Thoracic aorta (tissue), 2 donors: ENCODE data around the gene NDUFA9. TPM values are rescaled to one million over a fixed set of nuclear protein-coding genes. Genes with fewer than 3 reads are reported as not detected.

Experiments
- ATAC-seq: fragments of 150-250 bp; one replicate; pipeline ENCODE4 v1.8.0; 2017; ENCODE audit warnings: low read depth; ENCODE audit not compliant: insufficient number of reproducible peaks, low FRiP score
- DNase-seq: peaks from one replicate; pipeline ENCODE4 v3.0.0-alpha.2; 2020; ENCODE audit warnings: low spot score
- H3K27ac ChIP-seq, 2 donors: fragments of 200-600 bp; sonication (generic); 1 replicate in 1 of 2; 2 replicates in 1 of 2; pipeline ENCODE4 v1.5.1; 2016; ENCODE audit warnings: mild to moderate bottlenecking in 2 of 2, moderate library complexity in 2 of 2
- H3K27me3 ChIP-seq: fragments of 200-600 bp; sonication (generic); replicated peaks from 2 replicates; pipeline ENCODE4 v1.6.0; 2016; ENCODE audit warnings: mild to moderate bottlenecking; ENCODE audit not compliant: insufficient read depth
- H3K36me3 ChIP-seq: fragments of 200-600 bp; sonication (generic); one replicate; pipeline ENCODE4 v1.5.1; 2016
- H3K4me1 ChIP-seq, 2 donors: fragments of 200-600 bp; sonication (generic); 1 replicate in 1 of 2; 2 replicates in 1 of 2; pipeline versions ENCODE4 v1.5.1 to v1.6.0; 2016; ENCODE audit warnings: low read depth in 2 of 2, mild to moderate bottlenecking in 1 of 2; ENCODE audit not compliant: control insufficient read depth in 1 of 2
- H3K4me3 ChIP-seq: fragments of 200-600 bp; sonication (generic); 2 replicates; pipeline ENCODE4 v1.5.1; 2016; ENCODE audit warnings: mild to moderate bottlenecking
- H3K9me3 ChIP-seq: fragments of 200-600 bp; sonication (generic); 2 replicates; pipeline ENCODE4 v1.5.1; 2016
- CTCF ChIP-seq: fragments of 200-600 bp; sonication (generic); IDR thresholded peaks from one replicate; pipeline ENCODE4 v1.5.1; 2019; ENCODE audit warnings: antibody characterized with exemption
- total RNA-seq, 2 donors: library from RNA; depleted of rRNA; stranded (reverse); fragments of >200 nt; gene quantifications; one replicate each; pipeline versions ENCODE4 v1.1.0 to v1.2.3, GENCODE V29; 2016

Gene NDUFA9
- 10 to 100 TPM; 41.2 to 54.9 TPM for total RNA-seq

- Histone ChIP-seq H3K36me3 (no peaks in the 10 kb centered on the region), H3K27me3 (no peaks in the 10 kb centered on the region), H3K9me3 (no peaks in the 10 kb centered on the region), H3K4me1 (peaks cover 14 to 26% of the 10 kb centered on the region in 2 donors), H3K27ac (peak within 1 kb of the TSS; percentile 83 to 87), H3K4me3 (peak within 1 kb of the TSS; percentile 89)
- DNase-seq, result peak; percentile 13
- peak; percentile 84 for ATAC-seq
- no peak for TF ChIP-seq CTCF
Measured at GRCh38 chr12:4648501-4649357, at the start of gene NDUFA9, which contains the start of gene AKAP3. NDUFA9 (plus strand) TSS chr12:4649114; CDS start chr12:4649127, 13 bp downstream. AKAP3 (minus strand) TSS chr12:4649051; CDS start chr12:4638196, 10,855 bp downstream.

- ATAC-seq (no peak), DNase-seq (no peak)
- H3K36me3 ChIP-seq, result no peaks in the 10 kb centered on the region
- no peaks in the 10 kb centered on the region for H3K27me3 ChIP-seq
- H3K4me1 ChIP-seq, result peaks cover 6 to 15% of the 10 kb centered on the region in 2 donors
- H3K9me3 ChIP-seq, result no peaks in the 10 kb centered on the region
- H3K4me3 ChIP-seq, result no peak overlapping the region
- no peak overlapping the region for H3K27ac ChIP-seq
- TF ChIP-seq CTCF, result no peak
Measured at GRCh38 chr12:4603421-4603820, 45.5 kb upstream of the NDUFA9 start.

- no peak overlapping the region for H3K27ac ChIP-seq
- no peak overlapping the region for H3K4me3 ChIP-seq
- H3K27me3 ChIP-seq, result no peaks in the 10 kb centered on the region
- DNase-seq, result no peak
- peaks cover 6 to 15% of the 10 kb centered on the region in 2 donors for H3K4me1 ChIP-seq
- no peak for ATAC-seq
- no peak for TF ChIP-seq CTCF
- H3K36me3 ChIP-seq, result no peaks in the 10 kb centered on the region
- no peaks in the 10 kb centered on the region for H3K9me3 ChIP-seq
Measured at GRCh38 chr12:4603946-4604345, 45.0 kb upstream of the NDUFA9 start.

GRCh38 chr12:4604684-4605193 lies 44.2 kb upstream of the NDUFA9 start:
- no peaks in the 10 kb centered on the region for H3K27me3 ChIP-seq
- no peaks in the 10 kb centered on the region for H3K36me3 ChIP-seq
- peak overlapping the region; percentile 53 to 65 for H3K27ac ChIP-seq
- DNase-seq (peak; percentile 60), ATAC-seq (peak; percentile 65)
- peaks cover 6 to 15% of the 10 kb centered on the region in 2 donors for H3K4me1 ChIP-seq
- H3K4me3 ChIP-seq, result peak overlapping the region; percentile 85
- peak; percentile 96 for TF ChIP-seq CTCF
- H3K9me3 ChIP-seq, result no peaks in the 10 kb centered on the region

- Histone ChIP-seq H3K9me3 (no peaks in the 10 kb centered on the region), H3K27me3 (no peaks in the 10 kb centered on the region), H3K36me3 (no peaks in the 10 kb centered on the region), H3K4me1 (peaks cover 6 to 15% of the 10 kb centered on the region in 2 donors), H3K4me3 (no peak overlapping the region), H3K27ac (no peak overlapping the region)
- DNase-seq (no peak), ATAC-seq (no peak)
- TF ChIP-seq CTCF, result no peak
Measured at GRCh38 chr12:4607056-4607455, 41.9 kb upstream of the NDUFA9 start.
